Lung (tissue), 12 donors: ENCODE data around the gene CNIH3. TPM values are rescaled to one million over a fixed set of nuclear protein-coding genes. Genes with fewer than 3 reads are reported as not detected.

ENCODE experiments used
- ATAC-seq: fragments of 200-7000 bp; cut with Tn5 transposase; one replicate; pipeline ENCODE4 v1.9.1; 2020; ENCODE audit warnings: moderate number of reproducible peaks; ENCODE audit not compliant: insufficient read depth, low FRiP score
- DNase-seq, 3 donors: peaks; one replicate each; pipeline ENCODE4 v3.0.0-alpha.2; 2013 to 2017
- H3K27ac ChIP-seq, 2 donors: one replicate each; pipeline ENCODE4 v1.5.1; 2013; ENCODE audit warnings: mild to moderate bottlenecking in 2 of 2, moderate library complexity in 2 of 2, control low read depth in 1 of 2, inconsistent platforms in 1 of 2, low read depth in 1 of 2, low read length in 1 of 2
- H3K27me3 ChIP-seq, 3 donors: one replicate each; pipeline ENCODE4 v1.5.1; 2013; ENCODE audit warnings: low read length in 2 of 3; ENCODE audit not compliant: control insufficient read depth in 3 of 3, insufficient read depth in 3 of 3
- H3K36me3 ChIP-seq, 4 donors: one replicate each; pipeline ENCODE4 v1.5.1; 2013; ENCODE audit warnings: low read length in 4 of 4, mild to moderate bottlenecking in 1 of 4, moderate library complexity in 1 of 4; ENCODE audit not compliant: control insufficient read depth in 4 of 4, insufficient read depth in 4 of 4
- H3K4me1 ChIP-seq, 5 donors: one replicate each; pipeline ENCODE4 v1.5.1; 2013; ENCODE audit warnings: low read length in 5 of 5, mild to moderate bottlenecking in 2 of 5, moderate library complexity in 1 of 5; ENCODE audit not compliant: control insufficient read depth in 5 of 5, insufficient read depth in 5 of 5
- H3K4me3 ChIP-seq: one replicate; pipeline ENCODE4 v1.5.1; 2013; ENCODE audit warnings: mild to moderate bottlenecking, control low read depth, moderate library complexity
- H3K9ac ChIP-seq, 2 donors: one replicate each; pipeline ENCODE4 v1.5.1; 2013; ENCODE audit warnings: low read length in 2 of 2, control low read depth in 1 of 2; ENCODE audit not compliant: insufficient read depth in 1 of 2
- H3K9me3 ChIP-seq, 4 donors: one replicate each; pipeline ENCODE4 v1.5.1; 2013; ENCODE audit warnings: low read length in 3 of 4, mild to moderate bottlenecking in 1 of 4, moderate library complexity in 1 of 4; ENCODE audit not compliant: control insufficient read depth in 4 of 4, insufficient read depth in 3 of 4
- WGBS, 2 donors: extraction: QIAGEN DNeasy Blood & Tissue Kit; methylation state at CpG; one replicate each; pipeline ENCODE4 v1.1.7; 2013; 5-methylcytosine and 5-hydroxymethylcytosine counted together
- polyA plus RNA-seq, 2 donors: library from polyadenylated mRNA; stranded (reverse); fragments of 200-250 nt; gene quantifications; one replicate each; pipeline ENCODE4 v1.2.1, GENCODE V29; 2013
- total RNA-seq, 2 donors: library from RNA; depleted of rRNA in 1 of 2; stranded (reverse); fragments of >200 nt in 1 of 2; gene quantifications; one replicate each; pipeline ENCODE4 v1.2.1, GENCODE V29; 2014 to 2021
- TF ChIP-seq, protein P1 (sequence below): IDR thresholded peaks from 2 replicates; pipeline ENCODE4 v1.5.1; 2012; ENCODE audit warnings: mild to moderate bottlenecking; ENCODE audit errors: control extremely low read depth, extremely low read depth
- donor health status: control.
- donor health status: control.
- donor health status: Bipolar disorder and iron deficiency.
- donor health status: healthy.
- donor health status: DM: yes; HTN: yes; CAD: no.

Gene CNIH3
- total and polyA plus RNA-seq, 4 donors, result 0.70 to 5.2 (median 2.9) TPM

GRCh38 chr1:224585051-224585450 lies 31.1 kb upstream of the CNIH3 start:
- Histone ChIP-seq H3K36me3 (no peaks in the 10 kb centered on the region), H3K4me1 (peaks cover 0 to 5% (median 0%) of the 10 kb centered on the region in 5 donors), H3K9me3 (no peaks in the 10 kb centered on the region), H3K27me3 (no peaks in the 10 kb centered on the region), H3K9ac (no peak overlapping the region), H3K27ac (no peak overlapping the region), H3K4me3 (no peak overlapping the region)
- 87 to 92% methylated on average over 10 of the region's 10 CpGs for WGBS, 2 donors
- no peak for DNase-seq
- no peak for ATAC-seq
- TF ChIP-seq, protein P1, sequence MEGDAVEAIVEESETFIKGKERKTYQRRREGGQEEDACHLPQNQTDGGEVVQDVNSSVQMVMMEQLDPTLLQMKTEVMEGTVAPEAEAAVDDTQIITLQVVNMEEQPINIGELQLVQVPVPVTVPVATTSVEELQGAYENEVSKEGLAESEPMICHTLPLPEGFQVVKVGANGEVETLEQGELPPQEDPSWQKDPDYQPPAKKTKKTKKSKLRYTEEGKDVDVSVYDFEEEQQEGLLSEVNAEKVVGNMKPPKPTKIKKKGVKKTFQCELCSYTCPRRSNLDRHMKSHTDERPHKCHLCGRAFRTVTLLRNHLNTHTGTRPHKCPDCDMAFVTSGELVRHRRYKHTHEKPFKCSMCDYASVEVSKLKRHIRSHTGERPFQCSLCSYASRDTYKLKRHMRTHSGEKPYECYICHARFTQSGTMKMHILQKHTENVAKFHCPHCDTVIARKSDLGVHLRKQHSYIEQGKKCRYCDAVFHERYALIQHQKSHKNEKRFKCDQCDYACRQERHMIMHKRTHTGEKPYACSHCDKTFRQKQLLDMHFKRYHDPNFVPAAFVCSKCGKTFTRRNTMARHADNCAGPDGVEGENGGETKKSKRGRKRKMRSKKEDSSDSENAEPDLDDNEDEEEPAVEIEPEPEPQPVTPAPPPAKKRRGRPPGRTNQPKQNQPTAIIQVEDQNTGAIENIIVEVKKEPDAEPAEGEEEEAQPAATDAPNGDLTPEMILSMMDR, result no peak

DNA sequence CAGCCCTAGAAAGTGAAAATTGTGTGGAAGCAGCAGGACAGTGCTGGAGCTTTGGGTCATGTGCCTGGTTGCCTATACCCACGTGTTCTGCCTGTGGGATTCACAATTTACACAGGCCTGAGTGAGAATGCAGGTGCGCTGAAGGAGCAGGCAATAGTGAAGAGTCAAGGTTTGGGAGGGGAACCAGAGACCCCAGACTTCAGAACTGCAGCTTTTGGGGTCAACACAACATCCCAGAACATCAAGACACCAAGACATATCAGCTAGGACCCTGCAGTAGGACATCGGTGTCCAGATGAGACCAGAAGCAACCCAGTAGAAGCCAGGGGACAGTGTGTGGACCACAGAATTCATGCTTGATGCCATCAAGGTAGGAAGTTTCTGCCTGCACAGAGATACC lies 29.1 kb upstream of the CNIH3 start:
- no peaks in the 10 kb centered on the region for H3K9me3 ChIP-seq
- H3K27ac ChIP-seq, result no peak overlapping the region
- H3K9ac ChIP-seq, result no peak overlapping the region
- no peak overlapping the region for H3K4me3 ChIP-seq
- H3K36me3 ChIP-seq, result no peaks in the 10 kb centered on the region
- TF ChIP-seq, protein P1, result no peak
- WGBS, 2 donors, result 87 to 89% methylated on average over 3 of the region's 3 CpGs
- DNase-seq (no peak), ATAC-seq (no peak)
- H3K4me1 ChIP-seq, result peaks cover 0 to 1% (median 0%) of the 10 kb centered on the region in 5 donors
- H3K27me3 ChIP-seq, result no peaks in the 10 kb centered on the region

GRCh38 chr1:224588515-224588914 lies 27.6 kb upstream of the CNIH3 start:
- ATAC-seq, result no peak
- DNase-seq, result no peak
- H3K27ac ChIP-seq, result no peak overlapping the region
- H3K9ac ChIP-seq, result no peak overlapping the region
- H3K4me3 ChIP-seq, result no peak overlapping the region
- no peaks in the 10 kb centered on the region for H3K27me3 ChIP-seq
- H3K9me3 ChIP-seq, result no peaks in the 10 kb centered on the region
- H3K36me3 ChIP-seq, result no peaks in the 10 kb centered on the region
- H3K4me1 ChIP-seq, result peaks cover 0 to 1% (median 0%) of the 10 kb centered on the region in 5 donors
- WGBS, 2 donors, result 83 to 87% methylated on average over 1 of the region's 1 CpG
- TF ChIP-seq, protein P1, result no peak

DNA sequence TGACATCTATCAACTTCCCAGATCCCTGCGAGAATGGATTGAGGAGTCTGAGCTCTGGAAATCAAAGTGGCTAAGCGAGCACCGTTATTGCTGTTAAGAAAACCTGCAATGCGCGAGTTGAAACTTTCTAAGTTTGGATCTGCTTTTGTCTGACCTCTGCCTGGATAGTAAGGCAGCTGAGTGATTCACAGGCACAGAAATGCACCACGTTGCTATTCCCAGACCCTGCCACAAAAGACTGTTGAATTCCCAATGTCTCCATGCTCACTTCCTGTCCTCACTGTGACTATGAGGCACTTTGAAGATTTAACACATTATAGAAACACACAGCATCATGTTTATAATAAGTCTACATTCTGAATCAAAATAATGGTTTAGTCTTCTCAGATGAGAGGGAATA lies 27.1 kb upstream of the CNIH3 start:
- Histone ChIP-seq H3K36me3 (no peaks in the 10 kb centered on the region), H3K4me1 (peaks cover 0 to 1% (median 0%) of the 10 kb centered on the region in 5 donors), H3K27me3 (no peaks in the 10 kb centered on the region), H3K4me3 (no peak overlapping the region), H3K27ac (no peak overlapping the region), H3K9ac (no peak overlapping the region), H3K9me3 (no peaks in the 10 kb centered on the region)
- DNase-seq (peak in 2 of 3 donors; percentile 20 to 47), ATAC-seq (no peak)
- WGBS, 2 donors, result 70 to 83% methylated on average over 6 of the region's 6 CpGs
- TF ChIP-seq, protein P1, result no peak
